MCF 10A (cell line): Measurements from ENCODE around the gene TRPV2. TPM values are rescaled to one million over a fixed set of nuclear protein-coding genes. Genes with fewer than 3 reads are reported as not detected.
A peak's percentile ranks its signal among the peaks of the same experiment; 100 is the strongest.

ENCODE experiments used
- BruUV-seq: library from RNA; stranded (reverse); fragments of 400-500 nt; replicated peaks from 2 replicates; lab custom pipeline; 2021; lab: Mats Ljungman, UMichigan
- CTCF ChIA-PET: fragments of 300-600 bp; sonication (Branson Sonifier 250); formaldehyde crosslinking; extraction: SDS; loops from one replicate; lab custom pipeline; 2021; ENCODE audit warnings: antibody characterized with exemption, inconsistent platforms; lab: Yijun Ruan, JAX
- POLR2A ChIA-PET: fragments of 300-600, 350-650 bp; sonication (Branson Sonifier 250); formaldehyde crosslinking; extraction: SDS; loops from one replicate; lab custom pipeline; 2020; ENCODE audit warnings: antibody characterized with exemption, inconsistent platforms; lab: Yijun Ruan, JAX
- DNase-seq: peaks from one replicate; pipeline ENCODE4 v3.0.0-alpha.2; 2018; ENCODE audit not compliant: unreplicated experiment
- H3K27ac Mint-ChIP-seq: one replicate; pipeline ENCODE4 v1.8.0; 2022; ENCODE audit warnings: mild to moderate bottlenecking, low read depth, mixed read lengths; ENCODE audit not compliant: unreplicated experiment
- H3K27me3 Mint-ChIP-seq: one replicate; pipeline ENCODE4 v1.8.0; 2022; ENCODE audit warnings: mixed read lengths; ENCODE audit not compliant: insufficient read depth, unreplicated experiment
- H3K36me3 Mint-ChIP-seq: one replicate; pipeline ENCODE4 v1.8.0; 2022; ENCODE audit warnings: mild to moderate bottlenecking, moderate library complexity, mixed read lengths; ENCODE audit not compliant: insufficient read depth, unreplicated experiment
- H3K4me1 Mint-ChIP-seq: one replicate; pipeline ENCODE4 v1.8.0; 2022; ENCODE audit warnings: mixed read lengths; ENCODE audit not compliant: insufficient read depth, unreplicated experiment
- H3K4me3 Mint-ChIP-seq: one replicate; pipeline ENCODE4 v1.8.0; 2022; ENCODE audit warnings: mild to moderate bottlenecking, moderate library complexity, mixed read lengths; ENCODE audit not compliant: unreplicated experiment
- H3K9me3 Mint-ChIP-seq: one replicate; pipeline ENCODE4 v1.8.0; 2022; ENCODE audit warnings: mixed read lengths; ENCODE audit not compliant: unreplicated experiment
- intact Hi-C: fragments of 100-400 bp; cut with micrococcal nuclease; formaldehyde crosslinking; loops from 2 replicates; pipeline ENCODE4 v1.14.1; 2022
- total RNA-seq: library from RNA; stranded (reverse); gene quantifications from 2 replicates; pipeline ENCODE4 v1.2.3, GENCODE V29; 2022
- TF ChIP-seq, protein P1 (sequence below): fragments of 200-600 bp; IDR thresholded peaks from one replicate; pipeline ENCODE4 v1.8.0; 2022; ENCODE audit warnings: antibody characterized with exemption, mild to moderate bottlenecking; ENCODE audit not compliant: unreplicated experiment

TRPV2 gene
- total RNA-seq, 1 experiment from 2014 or later = not detected

DNA sequence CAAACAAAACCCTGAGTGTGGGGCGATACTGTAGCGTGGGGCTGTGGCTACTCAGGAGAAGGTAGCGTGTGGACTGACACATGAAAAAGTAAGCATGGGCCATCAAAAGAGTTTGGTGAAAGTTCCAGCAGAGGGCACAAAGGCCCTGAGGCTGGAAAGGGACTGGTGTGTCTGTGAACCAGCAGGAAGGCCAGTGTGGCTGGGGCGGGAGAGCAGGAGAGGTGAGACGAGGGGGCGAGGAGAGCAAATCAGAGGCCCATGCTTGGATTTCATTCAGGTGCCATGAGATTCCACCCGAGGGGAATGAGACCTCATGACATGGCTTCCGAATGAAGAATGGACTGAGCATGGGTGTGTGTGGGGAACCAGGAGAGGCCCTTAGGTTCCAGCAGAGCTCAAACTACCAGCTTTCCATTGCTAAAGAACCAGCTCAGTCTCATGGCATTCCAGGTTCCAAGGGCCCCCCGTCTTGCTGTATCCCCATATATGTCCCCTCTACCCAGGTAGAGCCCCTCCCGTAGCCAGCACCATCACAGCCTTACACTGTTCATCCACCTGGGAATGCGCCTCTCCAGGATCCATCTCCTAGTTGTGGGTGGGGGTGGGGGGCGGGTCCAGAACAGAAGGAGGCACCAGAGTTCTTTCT, 31.1 kb downstream of the TRPV2 start:
- intact Hi-C loops = no loop called here
- TF ChIP-seq, protein P1, sequence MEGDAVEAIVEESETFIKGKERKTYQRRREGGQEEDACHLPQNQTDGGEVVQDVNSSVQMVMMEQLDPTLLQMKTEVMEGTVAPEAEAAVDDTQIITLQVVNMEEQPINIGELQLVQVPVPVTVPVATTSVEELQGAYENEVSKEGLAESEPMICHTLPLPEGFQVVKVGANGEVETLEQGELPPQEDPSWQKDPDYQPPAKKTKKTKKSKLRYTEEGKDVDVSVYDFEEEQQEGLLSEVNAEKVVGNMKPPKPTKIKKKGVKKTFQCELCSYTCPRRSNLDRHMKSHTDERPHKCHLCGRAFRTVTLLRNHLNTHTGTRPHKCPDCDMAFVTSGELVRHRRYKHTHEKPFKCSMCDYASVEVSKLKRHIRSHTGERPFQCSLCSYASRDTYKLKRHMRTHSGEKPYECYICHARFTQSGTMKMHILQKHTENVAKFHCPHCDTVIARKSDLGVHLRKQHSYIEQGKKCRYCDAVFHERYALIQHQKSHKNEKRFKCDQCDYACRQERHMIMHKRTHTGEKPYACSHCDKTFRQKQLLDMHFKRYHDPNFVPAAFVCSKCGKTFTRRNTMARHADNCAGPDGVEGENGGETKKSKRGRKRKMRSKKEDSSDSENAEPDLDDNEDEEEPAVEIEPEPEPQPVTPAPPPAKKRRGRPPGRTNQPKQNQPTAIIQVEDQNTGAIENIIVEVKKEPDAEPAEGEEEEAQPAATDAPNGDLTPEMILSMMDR = no peak
- Mint-ChIP-seq H3K27ac (peak overlapping the region; percentile 10), H3K9me3 (no peaks in the 10 kb centered on the region), H3K4me3 (no peak overlapping the region), H3K27me3 (no peaks in the 10 kb centered on the region), H3K36me3 (peaks cover 95% of the 10 kb centered on the region), H3K4me1 (peaks cover 13% of the 10 kb centered on the region)
- ChIA-PET POLR2A (interaction anchor here (0.9 to 2.3 kb wide), 5 partner anchors 8 to 206 kb away, joined by 3 to 10 read pairs (median 3); partner anchors contain the start of gene UBB), CTCF (interaction anchor here (1.3 to 4.9 kb wide), 2 partner anchors 61 to 83 kb away, joined by 5 to 22 read pairs; no protein-coding TSS in a partner anchor)
- DNase-seq = peak; percentile 29
- BruUV-seq = no TSS peak

DNA sequence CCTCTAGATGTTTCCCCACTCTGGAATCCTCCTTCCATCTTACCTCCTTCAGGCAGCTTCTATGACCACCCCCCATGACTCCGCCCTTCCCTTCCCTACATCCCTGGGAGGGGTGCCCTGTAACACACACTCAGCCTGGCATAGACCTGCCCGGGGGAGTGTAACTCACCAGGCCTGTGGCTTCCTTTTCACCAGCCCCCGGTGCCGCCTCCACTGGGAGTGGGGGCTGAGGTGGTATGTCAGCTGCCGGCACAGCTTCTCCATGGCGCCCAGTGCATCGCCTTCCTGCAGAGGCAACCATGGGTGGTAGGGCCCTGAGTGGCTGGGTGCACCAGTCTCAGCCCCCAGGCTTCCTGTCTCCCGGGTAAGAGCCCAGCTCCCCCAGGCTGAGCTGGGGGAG, 32.3 kb downstream of the TRPV2 start:
- BruUV-seq = no TSS peak
- intact Hi-C loops = no loop called here
- DNase-seq = no peak
- Mint-ChIP-seq H3K4me3 (no peak overlapping the region), H3K4me1 (peaks cover 4% of the 10 kb centered on the region), H3K27me3 (no peaks in the 10 kb centered on the region), H3K36me3 (peaks cover 88% of the 10 kb centered on the region), H3K27ac (no peak overlapping the region), H3K9me3 (no peaks in the 10 kb centered on the region)
- ChIA-PET CTCF (interaction anchor here (4.9 kb wide), 1 partner anchor 84 kb away, joined by 22 read pairs; no protein-coding TSS in a partner anchor), POLR2A (interaction anchor here (0.6 to 1.8 kb wide), 6 partner anchors 9 to 258 kb away, joined by 3 to 10 read pairs (median 3); no protein-coding TSS in a partner anchor)
- TF ChIP-seq, protein P1 = no peak

DNA sequence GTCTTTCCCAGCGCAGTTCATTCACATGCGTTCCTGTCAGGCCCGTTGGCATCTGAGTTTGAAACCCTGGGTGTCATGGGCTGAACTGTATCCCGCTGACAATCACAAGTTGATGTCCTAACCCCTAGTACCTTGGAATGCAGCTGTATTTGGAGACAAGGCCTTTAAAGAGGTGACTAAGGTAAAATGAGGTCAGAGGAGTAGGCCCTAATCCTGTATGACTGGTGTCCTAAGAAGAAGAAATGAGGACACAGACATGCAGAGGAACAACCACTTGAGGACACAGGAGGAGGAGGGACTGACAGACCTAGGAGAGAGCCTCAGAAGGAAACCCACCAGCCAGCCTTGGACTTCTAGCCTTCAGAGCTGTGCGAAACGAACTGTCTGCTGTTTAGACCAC, 33.1 kb downstream of the TRPV2 start:
- intact Hi-C loops = no loop called here
- no peak overlapping the region for H3K4me3 Mint-ChIP-seq
- TF ChIP-seq, protein P1 = no peak
- no peaks in the 10 kb centered on the region for H3K9me3 Mint-ChIP-seq
- CTCF ChIA-PET = no interaction called here
- no peaks in the 10 kb centered on the region for H3K4me1 Mint-ChIP-seq
- H3K36me3 Mint-ChIP-seq = peaks cover 84% of the 10 kb centered on the region
- POLR2A ChIA-PET = interaction anchor here (0.7 to 1.3 kb wide), 3 partner anchors 15 to 70 kb away, joined by 3 to 4 read pairs (median 3); no protein-coding TSS in a partner anchor
- no peak overlapping the region for H3K27ac Mint-ChIP-seq
- no peak for DNase-seq
- BruUV-seq = no TSS peak
- no peaks in the 10 kb centered on the region for H3K27me3 Mint-ChIP-seq

DNA sequence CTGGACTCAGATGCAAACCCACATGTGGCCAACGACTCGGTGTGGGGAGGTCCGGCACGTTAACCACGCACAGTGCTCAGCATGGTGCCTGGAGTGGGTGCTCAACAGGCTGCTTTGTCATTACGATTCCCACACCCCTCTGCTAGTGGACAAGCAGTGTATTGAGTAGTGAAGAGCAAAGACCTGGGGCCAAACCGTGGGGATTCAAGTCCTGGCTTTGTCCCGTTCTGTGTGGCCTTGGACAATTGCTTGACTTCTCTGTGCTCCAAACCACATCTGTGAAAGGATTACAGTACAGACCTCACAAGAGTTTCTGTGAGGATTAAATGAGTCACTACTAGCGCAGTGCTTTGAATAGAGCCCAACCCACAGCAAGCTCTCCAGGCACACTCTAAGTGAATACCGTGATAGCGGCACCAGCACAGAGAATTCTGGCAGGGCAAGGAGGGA, 33.8 kb downstream of the TRPV2 start:
- peak; percentile 41 for DNase-seq
- H3K27me3 Mint-ChIP-seq = no peaks in the 10 kb centered on the region
- H3K4me3 Mint-ChIP-seq = no peak overlapping the region
- H3K4me1 Mint-ChIP-seq = no peaks in the 10 kb centered on the region
- BruUV-seq = no TSS peak
- intact Hi-C loops = no loop called here
- no peak overlapping the region for H3K27ac Mint-ChIP-seq
- no peaks in the 10 kb centered on the region for H3K9me3 Mint-ChIP-seq
- CTCF ChIA-PET = no interaction called here
- POLR2A ChIA-PET = interaction anchor here (0.7 to 1.3 kb wide), 3 partner anchors 9 to 71 kb away, joined by 4 read pairs; no protein-coding TSS in a partner anchor
- TF ChIP-seq, protein P1 = no peak
- H3K36me3 Mint-ChIP-seq = peaks cover 79% of the 10 kb centered on the region
